Stomach (tissue), 4 donors: Measurements from ENCODE around the gene TLR1.
"Not testable (repeated sequence)": the region's sequence is repeated elsewhere in the genome, so short reads cannot be mapped to it uniquely, and the experiment has no call there.

Source experiments
- CTCF ChIP-seq, 7 experiments: fragments of 450-650 bp in 4 of 7; fragments of 200-600 bp in 3 of 7; sonication (generic) in 3 of 7; IDR thresholded peaks; one replicate each; pipeline ENCODE4 v1.5.1; 2016 to 2019; ENCODE audit warnings: antibody characterized with exemption in 7 of 7, control low read depth in 2 of 7, mild to moderate bottlenecking in 1 of 7
- EP300 ChIP-seq: sonication (generic); formaldehyde crosslinking; IDR thresholded peaks from one replicate; pipeline ENCODE4 v1.6.1; 2017; ENCODE audit warnings: antibody characterized with exemption

GRCh38 chr4:38777925-38778324, 26.7 kb downstream of the TLR1 start:
- not testable (repeated sequence) for TF ChIP-seq EP300; CTCF (IDR thresholded peaks at IDR 0.05)
